H1 (cell line): ENCODE results near the gene EXTL2.

Experiments used
- CTCF ChIP-seq, 3 experiments: IDR thresholded peaks; 1 replicate in 2 of 3; 2 replicates in 1 of 3; pipeline versions ENCODE4 v1.5.1 to v1.6.1; 2011; ENCODE audit warnings: low read length in 3 of 3, mild to moderate bottlenecking in 3 of 3, inconsistent platforms in 2 of 3, low read depth in 1 of 3, moderate library complexity in 1 of 3; ENCODE audit not compliant: insufficient read depth in 1 of 3; ENCODE audit errors: control extremely low read depth in 1 of 3
- GABPA ChIP-seq: IDR thresholded peaks from 2 replicates; pipeline ENCODE4 v1.6.1; 2011; ENCODE audit warnings: mild to moderate bottlenecking, low read length, moderate library complexity, borderline replicate concordance; ENCODE audit not compliant: insufficient read depth

- TF ChIP-seq CTCF (IDR thresholded peaks at IDR 0.05; ENCODE audit: control extremely low read depth in 1 of 3, insufficient read depth in 1 of 3, low read depth in 1 of 3, low read length in 3 of 3) (no peak), GABPA (no peak)
Observed at GRCh38 chr1:100942304-100943046, 47.8 kb upstream of the EXTL2 start.
